GM12891 (cell line): Measurements from ENCODE around the gene KIF1A.

ENCODE experiments used
- PAX5 ChIP-seq: IDR thresholded peaks from 2 replicates; pipeline ENCODE4 v1.6.1; 2011; ENCODE audit warnings: low read length, moderate library complexity, mild to moderate bottlenecking; ENCODE audit not compliant: insufficient read depth, severe bottlenecking
- POLR2AphosphoS5 ChIP-seq: IDR thresholded peaks from 2 replicates; pipeline ENCODE4 v1.6.1; 2011; ENCODE audit warnings: low read depth, low read length, control low read depth

- TF ChIP-seq POLR2AphosphoS5 (no peak), PAX5 (no peak)
Measured at GRCh38 chr2:240749516-240749915, 70.5 kb downstream of the KIF1A start.
